Measurements from ENCODE around the gene CACNA2D3. TPM values are rescaled to one million over a fixed set of nuclear protein-coding genes. Genes with fewer than 3 reads are reported as not detected.

The CACNA2D3 gene
- total RNA-seq, 1 donor from 2014 or later = 7.3 TPM

DNA sequence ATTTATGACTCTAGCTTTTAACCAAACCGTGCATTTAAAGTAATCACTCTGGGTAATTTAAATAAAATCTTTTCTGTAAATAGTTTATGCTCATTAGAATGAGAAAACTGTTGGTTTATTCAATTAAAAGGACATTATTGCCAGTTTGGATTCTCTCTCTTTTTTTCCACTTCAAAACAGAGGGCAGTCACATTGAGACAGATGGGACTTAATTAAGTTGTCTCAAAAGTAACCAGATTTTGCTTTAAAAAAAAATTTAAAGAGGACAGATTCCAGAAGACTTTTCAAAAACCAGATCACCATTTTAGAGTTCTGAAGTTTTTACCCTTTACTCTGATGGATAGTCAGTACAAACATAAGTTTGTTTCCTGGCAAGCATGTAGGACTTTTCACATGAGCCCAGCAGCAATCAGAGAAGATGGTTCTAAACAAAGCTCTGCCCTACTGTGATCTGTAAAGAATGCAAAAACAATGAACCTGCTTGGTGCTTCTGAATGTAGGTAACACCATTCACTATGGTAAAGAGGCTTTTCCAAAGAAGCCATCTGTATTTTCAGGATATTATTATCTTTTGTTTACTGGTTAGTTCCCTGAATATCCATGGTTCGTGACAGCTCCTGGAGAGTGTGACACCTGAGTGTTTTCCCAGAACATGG lies 669.3 kb downstream of the CACNA2D3 start:
- DNase-seq = no peak
- H3K36me3 ChIP-seq = no peaks in the 10 kb centered on the region
- TF ChIP-seq, protein P1, sequence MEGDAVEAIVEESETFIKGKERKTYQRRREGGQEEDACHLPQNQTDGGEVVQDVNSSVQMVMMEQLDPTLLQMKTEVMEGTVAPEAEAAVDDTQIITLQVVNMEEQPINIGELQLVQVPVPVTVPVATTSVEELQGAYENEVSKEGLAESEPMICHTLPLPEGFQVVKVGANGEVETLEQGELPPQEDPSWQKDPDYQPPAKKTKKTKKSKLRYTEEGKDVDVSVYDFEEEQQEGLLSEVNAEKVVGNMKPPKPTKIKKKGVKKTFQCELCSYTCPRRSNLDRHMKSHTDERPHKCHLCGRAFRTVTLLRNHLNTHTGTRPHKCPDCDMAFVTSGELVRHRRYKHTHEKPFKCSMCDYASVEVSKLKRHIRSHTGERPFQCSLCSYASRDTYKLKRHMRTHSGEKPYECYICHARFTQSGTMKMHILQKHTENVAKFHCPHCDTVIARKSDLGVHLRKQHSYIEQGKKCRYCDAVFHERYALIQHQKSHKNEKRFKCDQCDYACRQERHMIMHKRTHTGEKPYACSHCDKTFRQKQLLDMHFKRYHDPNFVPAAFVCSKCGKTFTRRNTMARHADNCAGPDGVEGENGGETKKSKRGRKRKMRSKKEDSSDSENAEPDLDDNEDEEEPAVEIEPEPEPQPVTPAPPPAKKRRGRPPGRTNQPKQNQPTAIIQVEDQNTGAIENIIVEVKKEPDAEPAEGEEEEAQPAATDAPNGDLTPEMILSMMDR (IDR thresholded peaks at IDR 0.05) = no peak
- intact Hi-C loops (cut with DNase I) = no loop called here
- no peaks in the 10 kb centered on the region for H3K27me3 ChIP-seq
- H3K27ac ChIP-seq = no peak overlapping the region
- H3K4me3 ChIP-seq = no peak overlapping the region
- H3K9me3 ChIP-seq = no peaks in the 10 kb centered on the region
- ATAC-seq = no peak
- H3K4me1 ChIP-seq = no peaks in the 10 kb centered on the region

DNA sequence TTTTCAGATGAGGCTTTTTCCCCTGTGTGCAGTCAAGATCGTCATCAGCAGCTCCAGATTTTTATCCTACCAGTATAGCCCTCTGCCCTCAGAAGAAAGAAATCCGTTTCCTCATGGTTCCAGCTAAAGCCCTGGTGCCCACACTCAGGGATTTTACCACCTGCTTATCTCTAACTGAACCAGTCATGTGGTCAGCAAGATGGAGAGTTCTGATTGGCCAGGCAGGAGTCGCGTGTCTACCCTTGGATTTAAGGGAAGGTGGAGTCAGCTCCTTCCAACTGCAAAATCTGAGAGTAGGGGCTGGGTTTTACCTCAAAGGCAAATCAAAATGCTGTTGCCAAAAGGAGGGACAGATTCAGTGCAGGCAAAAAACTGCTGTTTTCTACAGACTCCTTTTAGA lies 670.2 kb downstream of the CACNA2D3 start:
- intact Hi-C loops (cut with DNase I) = no loop called here
- Histone ChIP-seq H3K4me1 (no peaks in the 10 kb centered on the region), H3K27ac (no peak overlapping the region), H3K36me3 (no peaks in the 10 kb centered on the region), H3K9me3 (no peaks in the 10 kb centered on the region), H3K27me3 (no peaks in the 10 kb centered on the region), H3K4me3 (no peak overlapping the region)
- TF ChIP-seq, protein P1 (IDR thresholded peaks at IDR 0.05) = no peak
- DNase-seq (no peak), ATAC-seq (no peak)

DNA sequence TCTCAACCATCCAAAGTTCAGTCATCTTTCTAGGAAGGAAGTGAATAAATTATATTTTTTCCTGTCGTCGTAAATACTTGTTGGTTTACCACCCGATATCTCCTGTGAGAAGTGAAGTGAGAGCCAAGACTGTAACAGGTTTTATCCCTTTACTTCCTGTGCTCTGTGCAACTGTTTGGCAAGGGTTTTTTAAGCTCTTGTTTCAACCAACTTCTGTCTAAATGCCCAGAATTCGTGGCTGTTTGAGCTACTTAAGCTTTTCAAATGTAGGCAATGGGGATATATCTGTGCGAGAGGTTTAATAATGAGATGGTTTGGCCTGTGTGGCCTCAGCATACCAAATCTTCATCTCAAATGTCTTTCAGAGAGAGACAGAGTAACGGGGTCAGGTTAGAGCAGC lies 670.8 kb downstream of the CACNA2D3 start:
- H3K27ac ChIP-seq = no peak overlapping the region
- no peaks in the 10 kb centered on the region for H3K4me1 ChIP-seq
- ATAC-seq = no peak
- intact Hi-C loops (cut with DNase I) = no loop called here
- H3K4me3 ChIP-seq = no peak overlapping the region
- TF ChIP-seq, protein P1 (IDR thresholded peaks at IDR 0.05) = no peak
- H3K36me3 ChIP-seq = no peaks in the 10 kb centered on the region
- DNase-seq = no peak
- H3K9me3 ChIP-seq = no peaks in the 10 kb centered on the region
- no peaks in the 10 kb centered on the region for H3K27me3 ChIP-seq

DNA sequence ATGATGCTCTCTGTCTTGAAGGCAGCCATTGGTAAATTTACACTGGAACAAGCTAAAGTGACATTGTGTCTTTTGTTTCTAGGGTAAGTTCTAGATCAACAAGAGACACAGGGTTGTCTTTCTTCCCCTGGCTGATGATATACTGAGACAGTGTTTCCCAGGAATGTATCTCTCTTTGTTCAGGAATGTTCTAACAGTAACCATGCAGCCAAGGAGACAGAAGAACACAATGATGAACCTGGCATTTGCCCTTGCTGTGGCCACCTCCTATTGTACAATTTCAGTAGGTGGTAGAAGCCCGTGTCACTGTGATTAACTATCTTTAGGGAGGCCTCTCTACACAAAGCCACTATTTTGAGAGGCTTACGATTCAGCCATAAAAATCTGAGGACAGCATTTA lies 674.8 kb downstream of the CACNA2D3 start:
- no peaks in the 10 kb centered on the region for H3K9me3 ChIP-seq
- H3K4me1 ChIP-seq = no peaks in the 10 kb centered on the region
- intact Hi-C loops (cut with DNase I) = no loop called here
- no peaks in the 10 kb centered on the region for H3K36me3 ChIP-seq
- TF ChIP-seq, protein P1 (IDR thresholded peaks at IDR 0.05) = no peak
- H3K4me3 ChIP-seq = no peak overlapping the region
- H3K27me3 ChIP-seq = no peaks in the 10 kb centered on the region
- ATAC-seq (no peak), DNase-seq (no peak)
- no peak overlapping the region for H3K27ac ChIP-seq

DNA sequence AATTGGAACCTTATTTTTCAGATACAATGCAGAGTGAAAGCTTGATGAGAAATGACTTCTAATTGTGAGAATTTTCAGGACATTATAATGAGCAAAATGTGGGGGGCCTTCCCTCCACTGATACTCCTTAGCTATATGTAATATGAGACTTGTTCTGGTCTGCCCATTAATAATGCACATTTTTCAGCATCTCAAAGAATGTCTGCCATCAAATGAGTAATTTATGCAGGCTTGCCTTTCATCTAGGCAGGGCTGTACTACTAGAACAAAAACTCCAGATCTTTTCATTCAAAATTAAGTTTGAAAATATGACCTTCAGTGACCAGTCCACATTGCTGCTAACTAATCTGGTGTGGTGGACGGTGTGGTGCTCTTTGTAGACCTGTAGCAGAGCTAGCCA lies 678.1 kb downstream of the CACNA2D3 start:
- no peaks in the 10 kb centered on the region for H3K36me3 ChIP-seq
- no peaks in the 10 kb centered on the region for H3K27me3 ChIP-seq
- intact Hi-C loops (cut with DNase I) = no loop called here
- no peak overlapping the region for H3K4me3 ChIP-seq
- H3K4me1 ChIP-seq = no peaks in the 10 kb centered on the region
- ATAC-seq (no peak), DNase-seq (no peak)
- TF ChIP-seq, protein P1 (IDR thresholded peaks at IDR 0.05) = no peak
- H3K9me3 ChIP-seq = no peaks in the 10 kb centered on the region
- H3K27ac ChIP-seq = no peak overlapping the region

DNA sequence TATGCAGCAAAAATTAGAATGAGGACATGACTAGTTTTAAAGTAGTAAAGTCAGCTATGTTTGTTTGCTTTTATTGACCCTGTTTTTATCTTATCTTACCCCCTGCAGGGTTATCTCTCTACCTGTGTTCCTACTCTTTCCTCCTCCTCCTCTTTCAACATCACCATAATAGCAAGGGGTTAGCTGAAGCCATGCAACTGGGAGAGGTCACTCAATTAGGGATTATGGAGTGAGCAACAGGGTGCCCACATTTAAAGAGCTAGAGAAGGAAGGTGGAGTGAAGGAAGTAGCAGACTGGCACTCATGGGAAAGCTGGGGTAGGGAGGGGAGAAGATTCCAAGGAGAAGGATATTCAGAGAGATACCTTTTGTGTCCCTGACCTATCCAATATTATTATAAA lies 679.6 kb downstream of the CACNA2D3 start:
- no peaks in the 10 kb centered on the region for H3K36me3 ChIP-seq
- ATAC-seq (no peak), DNase-seq (no peak)
- TF ChIP-seq, protein P1 (IDR thresholded peaks at IDR 0.05) = no peak
- intact Hi-C loops (cut with DNase I) = no loop called here
- H3K27me3 ChIP-seq = no peaks in the 10 kb centered on the region
- H3K4me3 ChIP-seq = no peak overlapping the region
- no peak overlapping the region for H3K27ac ChIP-seq
- no peaks in the 10 kb centered on the region for H3K4me1 ChIP-seq
- no peaks in the 10 kb centered on the region for H3K9me3 ChIP-seq

All from upper lobe of right lung (tissue), 1 donor.